Endothelial cell of umbilical vein (primary cell): ENCODE measurements around the gene KCTD16. TPM values are rescaled to one million over a fixed set of nuclear protein-coding genes. Genes with fewer than 3 reads are reported as not detected.

Experiments used
- BruUV-seq: library from RNA; stranded (reverse); fragments of 400-500 nt; replicated peaks from 2 replicates; lab custom pipeline; 2021; lab: Mats Ljungman, UMichigan
- CTCF ChIA-PET: fragments of 300-600, 350-600 bp; sonication (Branson Sonifier 250); formaldehyde crosslinking; loops from one replicate; lab custom pipeline; 2021; ENCODE audit warnings: antibody characterized with exemption, inconsistent platforms; lab: Charles Lee
- POLR2A ChIA-PET: fragments of 300-600, 350-600 bp; sonication (Branson Sonifier 250); formaldehyde crosslinking; loops from one replicate; lab custom pipeline; 2021; ENCODE audit warnings: antibody characterized with exemption, inconsistent platforms; lab: Charles Lee
- DNase-seq: peaks from one replicate; pipeline ENCODE4 v3.0.0-alpha.2; 2011; ENCODE audit warnings: low read depth, low spot score
- FAIRE-seq: peaks from 2 replicates; lab custom pipeline; 2011; peaks lifted over from hg19 to GRCh38; lab: Jason Lieb, UNC
- H2AFZ ChIP-seq: 2 replicates; pipeline ENCODE4 v1.6.0; 2012; ENCODE audit warnings: low read depth, low read length, control low read depth, inconsistent platforms
- H3K27ac ChIP-seq: 2 replicates; pipeline ENCODE4 v1.5.1; 2011; ENCODE audit warnings: low read depth, mild to moderate bottlenecking, control low read depth, low read length, moderate library complexity; ENCODE audit not compliant: insufficient read depth
- H3K27me3 ChIP-seq, 2 experiments: 2 replicates each; pipeline versions ENCODE4 v1.6.0 to v1.6.1; 2011; ENCODE audit warnings: low read length in 2 of 2, mixed read lengths in 1 of 2; ENCODE audit not compliant: control insufficient read depth in 2 of 2, insufficient read depth in 2 of 2
- H3K36me3 ChIP-seq, 2 experiments: 2 replicates in 1 of 2; 3 replicates in 1 of 2; pipeline ENCODE4 v1.5.1; 2011; ENCODE audit warnings: low read length in 2 of 2, mild to moderate bottlenecking in 1 of 2, moderate library complexity in 1 of 2; ENCODE audit not compliant: control insufficient read depth in 2 of 2, insufficient read depth in 2 of 2; ENCODE audit errors: extremely low read depth in 1 of 2
- H3K4me1 ChIP-seq: 3 replicates; pipeline ENCODE4 v1.5.1; 2011; ENCODE audit warnings: mild to moderate bottlenecking, low read length; ENCODE audit not compliant: control insufficient read depth, insufficient read depth; ENCODE audit errors: extremely low read depth
- H3K4me2 ChIP-seq: 2 replicates; pipeline ENCODE4 v1.6.1; 2011; ENCODE audit warnings: low read length, control low read depth, mixed read lengths; ENCODE audit not compliant: insufficient read depth
- H3K4me3 ChIP-seq, 3 experiments: fragments of 200-600 bp in 1 of 3; sonication (generic), shearing (Covaris generic) in 1 of 3; replicated peaks in 1 of 3; 2 replicates each; pipeline ENCODE4 v1.5.1; 2011 to 2016; ENCODE audit warnings: control low read depth in 3 of 3, low read length in 3 of 3, mild to moderate bottlenecking in 2 of 3, inconsistent platforms in 1 of 3, low read depth in 1 of 3, moderate library complexity in 1 of 3; ENCODE audit not compliant: insufficient read depth in 1 of 3
- H3K79me2 ChIP-seq: 2 replicates; pipeline ENCODE4 v1.6.0; 2012; ENCODE audit warnings: low read length, inconsistent platforms; ENCODE audit not compliant: control insufficient read depth, insufficient read depth
- H3K9ac ChIP-seq: replicated peaks from 2 replicates; pipeline ENCODE3; 2011; ENCODE audit warnings: low read length, control low read depth; ENCODE audit not compliant: insufficient read depth; ENCODE audit errors: extremely low read depth
- H3K9me1 ChIP-seq: replicated peaks from 3 replicates; pipeline ENCODE4 v1.6.0; 2011; ENCODE audit warnings: mild to moderate bottlenecking, low read length; ENCODE audit not compliant: control insufficient read depth, insufficient read depth; ENCODE audit errors: extremely low read depth
- H3K9me3 ChIP-seq: replicated peaks from 2 replicates; pipeline ENCODE4 v1.5.1; 2012; ENCODE audit warnings: low read length, inconsistent platforms; ENCODE audit not compliant: control insufficient read depth, insufficient read depth
- H4K20me1 ChIP-seq: replicated peaks from 2 replicates; pipeline ENCODE3; 2011; ENCODE audit warnings: mild to moderate bottlenecking, low read length; ENCODE audit not compliant: control insufficient read depth, insufficient read depth; ENCODE audit errors: extremely low read depth
- CTCF ChIP-seq, 2 donors: IDR thresholded peaks; 1 replicate in 1 of 2; 2 replicates in 1 of 2; pipeline ENCODE4 v1.5.1; 2011; ENCODE audit warnings: low read length in 2 of 2, mild to moderate bottlenecking in 2 of 2, moderate library complexity in 2 of 2, control low read depth in 1 of 2, inconsistent platforms in 1 of 2, low read depth in 1 of 2; ENCODE audit not compliant: insufficient read depth in 1 of 2; ENCODE audit errors: extremely low read depth in 1 of 2
- EZH2 ChIP-seq: IDR thresholded peaks from 2 replicates; pipeline ENCODE4 v1.6.1; 2012; ENCODE audit warnings: borderline replicate concordance, low read depth, mild to moderate bottlenecking, moderate library complexity, low read length, inconsistent platforms; ENCODE audit not compliant: severe bottlenecking
- FOS ChIP-seq: IDR thresholded peaks from 2 replicates; pipeline ENCODE4 v1.6.1; 2011; ENCODE audit warnings: mild to moderate bottlenecking, low read length, moderate library complexity, borderline replicate concordance; ENCODE audit not compliant: insufficient read depth
- GATA2 ChIP-seq: IDR thresholded peaks from 2 replicates; pipeline ENCODE4 v1.7.0; 2011; ENCODE audit warnings: low read depth, mild to moderate bottlenecking, moderate library complexity, mixed read lengths, low read length; ENCODE audit not compliant: insufficient read length, insufficient read depth
- JUN ChIP-seq: IDR thresholded peaks from 2 replicates; pipeline ENCODE4 v1.6.1; 2011; ENCODE audit warnings: borderline replicate concordance, low read depth; ENCODE audit not compliant: insufficient read length, insufficient read depth
- MAX ChIP-seq: IDR thresholded peaks from 2 replicates; pipeline ENCODE4 v1.6.1; 2011; ENCODE audit not compliant: insufficient read depth, insufficient read length
- MYC ChIP-seq: IDR thresholded peaks from one replicate; pipeline ENCODE4 v1.6.1; 2011; ENCODE audit warnings: mild to moderate bottlenecking, low read depth, low read length
- POLR2A ChIP-seq: IDR thresholded peaks from 2 replicates; pipeline ENCODE4 v1.6.1; 2012; ENCODE audit warnings: low read depth, mild to moderate bottlenecking, control low read depth, low read length
- POLR2AphosphoS5 ChIP-seq: IDR thresholded peaks from 2 replicates; pipeline ENCODE4 v1.6.1; 2012; ENCODE audit warnings: low read depth, mild to moderate bottlenecking, control low read depth, low read length, moderate library complexity; ENCODE audit not compliant: insufficient read depth
- dilution Hi-C: fragments of 300-500 bp; cut with MboI; formaldehyde crosslinking; loops from one replicate; pipeline ENCODE4 v1.15.0; 2019; ENCODE audit warnings: low sequenced_read_pairs; ENCODE audit not compliant: extremely low pct_ligation_motif_present
- intact Hi-C: fragments of 100-400 bp; cut with micrococcal nuclease; formaldehyde crosslinking; loops from one replicate; pipeline ENCODE4 v1.10.0; 2022
- polyA plus RNA-seq, 4 experiments: library from polyadenylated mRNA; depleted of rRNA in 3 of 4; stranded (reverse) in 3 of 4; unstranded in 1 of 4; fragments of >200 nt; gene quantifications; 2 replicates each; pipeline versions ENCODE4 v1.2.1 to v1.2.3, GENCODE V29; 2011 to 2012; ENCODE audit warnings: missing spikeins in 1 of 4
- total RNA-seq: library from RNA; stranded (reverse); gene quantifications from 2 replicates; pipeline ENCODE4 v1.2.3, GENCODE V29; 2021

The KCTD16 gene
- total and polyA plus RNA-seq, 2 donors (not counting 3 experiments of a cell fraction or from before 2014, with no cell fraction given) = 0.21 to 0.49 TPM

- intact Hi-C loops (no loop called here), dilution Hi-C loops (no loop called here)
- Histone ChIP-seq H3K4me3 (no peak overlapping the region), H3K4me1 (no peaks in the 10 kb centered on the region), H3K79me2 (no peaks in the 10 kb centered on the region), H3K27me3 (no peaks in the 10 kb centered on the region), H2AFZ (no peak overlapping the region), H4K20me1 (no peaks in the 10 kb centered on the region), H3K4me2 (no peak overlapping the region), H3K9ac (no peak overlapping the region), H3K9me3 (no peaks in the 10 kb centered on the region), H3K27ac (no peak overlapping the region), H3K9me1 (no peaks in the 10 kb centered on the region), H3K36me3 (no peaks in the 10 kb centered on the region)
- CTCF ChIA-PET = no interaction called here
- TF ChIP-seq EZH2 (no peak), CTCF (IDR thresholded peaks at IDR 0.05; ENCODE audit: extremely low read depth in 1 of 2, insufficient read depth in 1 of 2, low read depth in 1 of 2, low read length in 2 of 2) (no peak), FOS (no peak), POLR2A (no peak), JUN (no peak), GATA2 (no peak), MYC (no peak), MAX (no peak), POLR2AphosphoS5 (no peak)
- POLR2A ChIA-PET = no interaction called here
- DNase-seq = no peak
- BruUV-seq = no TSS peak
- FAIRE-seq = no peak
Measured at GRCh38 chr5:144267961-144268513, 97.4 kb downstream of the KCTD16 start.
